Pancreas (tissue), 10 donors: ENCODE measurements around the gene PSMG3. TPM values are rescaled to one million over a fixed set of nuclear protein-coding genes. Genes with fewer than 3 reads are reported as not detected.

ENCODE experiments used
- ATAC-seq, 4 donors: fragments of 200-7000 bp; cut with Tn5 transposase; one replicate each; pipeline versions ENCODE4 v1.8.0 to v1.9.1; 2020; ENCODE audit warnings: mild to moderate bottlenecking in 4 of 4, moderate library complexity in 4 of 4
- DNase-seq, 6 donors: peaks; one replicate each; pipeline ENCODE4 v3.0.0-alpha.2; 2020
- FAIRE-seq: peaks from 2 replicates; lab custom pipeline; 2012; peaks lifted over from hg19 to GRCh38; lab: Jason Lieb, UNC
- H3K27ac ChIP-seq, 4 donors: fragments of 200-600 bp; sonication (generic); 1 replicate in 3 of 4; 2 replicates in 1 of 4; pipeline versions ENCODE4 v1.5.0 to v1.8.0; 2020
- H3K27me3 ChIP-seq, 4 donors: fragments of 200-600 bp; one replicate each; pipeline ENCODE4 v1.8.0; 2021
- H3K36me3 ChIP-seq, 3 donors: fragments of 200-600 bp; sonication (generic) in 1 of 3; one replicate each; pipeline versions ENCODE4 v1.5.0 to v1.8.0; 2020 to 2021
- H3K4me1 ChIP-seq, 3 donors: fragments of 200-600 bp; one replicate each; pipeline ENCODE4 v1.8.0; 2021
- H3K4me3 ChIP-seq, 4 donors: fragments of 200-600 bp; sonication (generic) in 2 of 4; one replicate each; pipeline versions ENCODE4 v1.5.0 to v1.8.0; 2020 to 2021
- H3K9me3 ChIP-seq, 4 donors: fragments of 200-600 bp; one replicate each; pipeline ENCODE4 v1.8.0; 2021
- WGBS, 2 donors: extraction: QIAGEN DNeasy Blood & Tissue Kit; methylation state at CpG; one replicate each; pipeline ENCODE4 v1.1.7; 2013; 5-methylcytosine and 5-hydroxymethylcytosine counted together
- intact Hi-C, 3 donors: fragments of 100-400 bp; cut with DNase I; formaldehyde crosslinking; loops; one replicate each; pipeline versions ENCODE4 v1.11.1 to v1.14.2; 2022
- polyA plus RNA-seq, 2 donors: library from polyadenylated mRNA; stranded (reverse); fragments of 200-250 nt; gene quantifications; one replicate each; pipeline ENCODE4 v1.2.3, GENCODE V29; 2013
- total RNA-seq, 6 donors: library from RNA; stranded (reverse); fragmentation: NEBNext Ultra II Directional in 4 of 6; extraction: Animal tissue kit (Norgen Biotek cat#: 25700) in 4 of 6; gene quantifications; one replicate each; pipeline versions ENCODE4 v1.2.1 to v1.2.4, GENCODE V29; 2021 to 2023
- TF ChIP-seq, protein P1 (sequence below), 4 donors: fragments of 200-600 bp; sonication (generic) in 3 of 4; IDR thresholded peaks; one replicate each; pipeline versions ENCODE4 v1.5.0 to v1.8.0; 2021; ENCODE audit warnings: antibody characterized with exemption in 4 of 4
- donor health status: healthy with polysubstance abuse.
- donor health status: DM: no; HTN: no; CAD: no; lungs with moderate emphysema.
- donor health status: DM: no; HTN: no; CAD: no.
- donor health status: control.
- donor health status: control.
- donor health status: Bipolar disorder and iron deficiency.
- donor health status: DM: yes; HTN: yes; CAD: no.
- donor health status: DM: no; HTN: no; CAD: no.
- donor health status: DM: no; HTN: no; CAD: no.
- donor health status: DM: yes; HTN: yes; CAD: no.

PSMG3 gene
- total and polyA plus RNA-seq, 8 donors, result 6.7 to 46.1 (median 11.1) TPM

GRCh38 chr7:1540776-1541271, 29.0 kb downstream of the PSMG3 start:
- ATAC-seq, result no peak
- peak in 4 of 6 donors; percentile 19 to 85 (median 37) for DNase-seq
- no peaks in the 10 kb centered on the region for H3K27me3 ChIP-seq
- H3K9me3 ChIP-seq, result no peaks in the 10 kb centered on the region
- intact Hi-C loops, result no loop called here
- no peak overlapping the region for H3K27ac ChIP-seq
- 90 to 92% methylated on average over 31 of the region's 31 CpGs for WGBS, 2 donors
- H3K36me3 ChIP-seq, result peaks cover 8 to 39% (median 17%) of the 10 kb centered on the region in 3 donors
- peaks cover 15 to 31% (median 20%) of the 10 kb centered on the region in 3 donors for H3K4me1 ChIP-seq
- TF ChIP-seq, protein P1, sequence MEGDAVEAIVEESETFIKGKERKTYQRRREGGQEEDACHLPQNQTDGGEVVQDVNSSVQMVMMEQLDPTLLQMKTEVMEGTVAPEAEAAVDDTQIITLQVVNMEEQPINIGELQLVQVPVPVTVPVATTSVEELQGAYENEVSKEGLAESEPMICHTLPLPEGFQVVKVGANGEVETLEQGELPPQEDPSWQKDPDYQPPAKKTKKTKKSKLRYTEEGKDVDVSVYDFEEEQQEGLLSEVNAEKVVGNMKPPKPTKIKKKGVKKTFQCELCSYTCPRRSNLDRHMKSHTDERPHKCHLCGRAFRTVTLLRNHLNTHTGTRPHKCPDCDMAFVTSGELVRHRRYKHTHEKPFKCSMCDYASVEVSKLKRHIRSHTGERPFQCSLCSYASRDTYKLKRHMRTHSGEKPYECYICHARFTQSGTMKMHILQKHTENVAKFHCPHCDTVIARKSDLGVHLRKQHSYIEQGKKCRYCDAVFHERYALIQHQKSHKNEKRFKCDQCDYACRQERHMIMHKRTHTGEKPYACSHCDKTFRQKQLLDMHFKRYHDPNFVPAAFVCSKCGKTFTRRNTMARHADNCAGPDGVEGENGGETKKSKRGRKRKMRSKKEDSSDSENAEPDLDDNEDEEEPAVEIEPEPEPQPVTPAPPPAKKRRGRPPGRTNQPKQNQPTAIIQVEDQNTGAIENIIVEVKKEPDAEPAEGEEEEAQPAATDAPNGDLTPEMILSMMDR (IDR thresholded peaks at IDR 0.05), result no peak
- FAIRE-seq, result no peak
- no peak overlapping the region for H3K4me3 ChIP-seq

- intact Hi-C loops, result no loop called here
- DNase-seq (peak in 3 of 6 donors; percentile 30 to 83 (median 53)), FAIRE-seq (no peak), ATAC-seq (no peak)
- Histone ChIP-seq H3K27me3 (no peaks in the 10 kb centered on the region), H3K4me1 (peaks cover 13 to 31% (median 18%) of the 10 kb centered on the region in 3 donors), H3K36me3 (peaks cover 8 to 39% (median 17%) of the 10 kb centered on the region in 3 donors), H3K27ac (no peak overlapping the region), H3K4me3 (no peak overlapping the region), H3K9me3 (no peaks in the 10 kb centered on the region)
- WGBS, 2 donors, result 94% methylated on average over 70 to 73 of the region's 73 CpGs
- TF ChIP-seq, protein P1 (IDR thresholded peaks at IDR 0.05), result no peak
These were observed 29.7 kb downstream of the PSMG3 start for GRCh38 chr7:1539882-1540775.

- H3K27ac ChIP-seq, result peak overlapping the region in 3 of 4 donors; percentile 90 to 98 (median 97)
- H3K4me3 ChIP-seq, result peak overlapping the region in 1 of 4 donors; percentile 45
- H3K9me3 ChIP-seq, result no peaks in the 10 kb centered on the region
- H3K36me3 ChIP-seq, result peaks cover 8 to 39% (median 17%) of the 10 kb centered on the region in 3 donors
- H3K4me1 ChIP-seq, result peaks cover 15 to 35% (median 23%) of the 10 kb centered on the region in 3 donors
- TF ChIP-seq, protein P1 (IDR thresholded peaks at IDR 0.05), result no peak
- intact Hi-C loops, result no loop called here
- ATAC-seq (no peak), FAIRE-seq (no peak), DNase-seq (peak in 4 of 6 donors; percentile 32 to 81 (median 46))
- WGBS, 2 donors, result 84 to 86% methylated on average over 35 to 36 of the region's 36 CpGs
- H3K27me3 ChIP-seq, result no peaks in the 10 kb centered on the region
These were observed 30.5 kb downstream of the PSMG3 start for GRCh38 chr7:1539181-1539881.

DNA sequence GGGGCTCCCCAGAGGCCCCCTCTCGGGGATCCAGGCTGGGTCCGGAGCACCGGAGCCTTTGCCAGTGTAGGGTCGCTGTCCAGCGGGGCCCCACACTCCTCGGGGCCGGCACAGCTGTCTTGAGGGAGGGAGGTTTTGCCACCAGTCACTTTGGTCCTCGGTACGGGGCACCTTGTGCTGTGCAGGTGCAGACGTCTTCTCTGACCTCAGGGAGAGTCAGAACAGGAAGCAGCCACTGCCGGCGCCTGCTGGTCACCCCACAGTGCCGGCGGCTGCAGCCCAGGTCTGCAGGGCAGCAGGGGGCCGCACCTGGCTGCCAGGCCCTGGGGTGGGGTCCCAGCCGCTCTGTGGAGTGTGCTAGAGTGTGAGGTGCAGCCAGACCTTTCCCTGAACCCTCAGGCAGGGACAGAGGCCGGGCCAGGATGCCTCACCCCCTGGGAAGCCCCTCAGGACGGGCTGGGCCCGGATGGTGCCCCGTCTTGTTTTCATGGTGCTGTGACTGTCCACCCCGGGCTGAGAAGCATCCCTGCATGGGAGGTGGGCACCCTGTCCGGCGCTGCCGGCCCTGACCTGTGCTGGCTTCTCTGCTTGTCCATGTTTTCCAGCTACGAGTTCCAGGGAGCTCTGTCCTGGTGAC, 31.2 kb downstream of the PSMG3 start:
- TF ChIP-seq, protein P1 (IDR thresholded peaks at IDR 0.05), result no peak
- ATAC-seq, result no peak
- DNase-seq, result peak in 4 of 6 donors; percentile 17 to 63 (median 50)
- H3K9me3 ChIP-seq, result no peaks in the 10 kb centered on the region
- no peak for FAIRE-seq
- H3K36me3 ChIP-seq, result peaks cover 8 to 39% (median 17%) of the 10 kb centered on the region in 3 donors
- peak overlapping the region in 2 of 4 donors; percentile 44 to 45 for H3K4me3 ChIP-seq
- H3K27me3 ChIP-seq, result no peaks in the 10 kb centered on the region
- WGBS, 2 donors, result 66 to 73% methylated on average over 21 to 25 of the region's 25 CpGs
- H3K27ac ChIP-seq, result peak overlapping the region; percentile 90 to 98 (median 96)
- H3K4me1 ChIP-seq, result peaks cover 22 to 42% (median 30%) of the 10 kb centered on the region in 3 donors
- intact Hi-C loops, result no loop called here
